CD4-positive, alpha-beta T cell treated with Interferon gamma for 1 hour (primary cell): ENCODE results near the gene ARFRP1.

Experiments
- DNase-seq: peaks from one replicate; pipeline ENCODE4 v3.0.0-alpha.2; 2020

The ARFRP1 gene

DNA sequence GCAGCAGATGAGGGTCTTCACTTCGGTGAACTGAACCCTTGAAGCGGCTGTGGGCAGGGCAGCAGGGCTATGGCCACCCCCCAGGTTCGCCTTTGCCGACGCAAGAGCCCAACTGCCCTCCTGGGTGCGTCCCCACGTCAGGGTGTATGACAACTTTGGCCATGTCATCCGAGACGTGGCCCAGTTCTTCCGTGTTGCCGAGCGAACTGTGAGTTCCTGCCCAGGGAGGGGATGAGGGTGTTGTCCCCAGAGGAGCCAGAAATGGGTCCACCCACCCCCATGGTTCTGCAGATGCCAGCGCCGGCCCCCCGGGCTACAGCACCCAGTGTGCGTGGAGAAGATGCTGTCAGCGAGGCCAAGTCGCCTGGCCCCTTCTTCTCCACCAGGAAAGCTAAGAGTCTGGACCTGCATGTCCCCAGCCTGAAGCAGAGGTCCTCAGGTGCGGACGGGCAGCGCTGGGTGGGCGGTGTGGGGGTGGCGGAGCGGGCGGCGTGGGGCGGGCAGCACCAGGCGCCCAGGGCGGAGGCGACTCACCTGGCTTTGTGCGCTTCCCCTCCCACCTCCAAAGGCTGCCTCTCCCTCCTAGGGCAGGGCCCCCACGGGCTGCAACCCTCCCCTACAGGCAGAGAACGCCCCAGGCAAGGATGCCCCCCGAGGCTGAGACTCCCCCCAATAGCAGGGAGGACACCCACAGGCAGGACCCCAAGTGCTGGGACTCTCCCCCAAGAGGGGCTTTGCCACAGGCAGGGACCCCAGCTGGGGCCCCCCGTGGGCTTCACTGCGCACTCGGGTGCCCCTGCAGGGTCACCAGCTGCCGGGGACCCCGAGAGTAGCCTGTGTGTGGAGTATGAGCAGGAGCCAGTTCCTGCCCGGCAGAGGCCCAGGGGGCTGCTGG, 17.5 kb downstream of the ARFRP1 start:
- DNase-seq: no peak

DNA sequence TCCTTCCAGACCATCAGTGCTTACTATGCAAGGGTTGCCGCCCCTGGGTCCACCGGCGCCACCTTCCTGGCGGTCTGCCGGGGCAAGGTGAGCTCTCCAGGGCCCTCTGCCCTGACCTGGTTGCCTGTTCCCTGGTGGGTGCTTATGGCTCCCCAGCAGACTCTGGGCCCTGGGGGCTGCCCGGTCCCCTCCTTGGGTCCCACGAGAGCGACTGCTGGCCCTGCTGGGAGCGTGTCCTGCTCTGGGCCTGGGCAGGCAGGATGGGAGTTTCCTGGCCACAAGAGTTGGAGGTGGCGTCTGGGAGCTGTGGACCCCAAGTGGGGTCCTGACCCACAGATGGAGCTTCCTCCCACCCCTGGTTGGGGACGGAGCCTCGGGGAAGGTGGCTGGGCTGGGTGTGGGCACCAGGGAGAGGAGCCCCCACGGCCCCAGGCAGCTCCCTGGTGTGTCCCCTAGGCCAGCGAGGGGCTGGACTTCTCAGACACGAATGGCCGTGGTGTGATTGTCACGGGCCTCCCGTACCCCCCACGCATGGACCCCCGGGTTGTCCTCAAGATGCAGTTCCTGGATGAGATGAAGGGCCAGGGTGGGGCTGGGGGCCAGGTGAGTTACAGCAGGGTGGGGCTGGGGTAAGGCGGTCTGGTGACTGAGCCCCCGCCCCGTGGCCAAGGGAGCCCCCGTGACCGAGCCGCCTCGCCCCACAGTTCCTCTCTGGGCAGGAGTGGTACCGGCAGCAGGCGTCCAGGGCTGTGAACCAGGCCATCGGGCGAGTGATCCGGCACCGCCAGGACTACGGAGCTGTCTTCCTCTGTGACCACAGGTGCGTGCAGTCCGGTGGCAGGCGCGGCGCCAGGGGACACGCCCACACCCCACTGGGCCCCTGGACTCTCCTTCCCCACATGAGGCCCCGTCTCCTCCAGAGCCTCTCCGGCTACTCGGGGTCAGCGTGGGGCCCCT, 18.5 kb downstream of the ARFRP1 start:
- no peak for DNase-seq

DNA sequence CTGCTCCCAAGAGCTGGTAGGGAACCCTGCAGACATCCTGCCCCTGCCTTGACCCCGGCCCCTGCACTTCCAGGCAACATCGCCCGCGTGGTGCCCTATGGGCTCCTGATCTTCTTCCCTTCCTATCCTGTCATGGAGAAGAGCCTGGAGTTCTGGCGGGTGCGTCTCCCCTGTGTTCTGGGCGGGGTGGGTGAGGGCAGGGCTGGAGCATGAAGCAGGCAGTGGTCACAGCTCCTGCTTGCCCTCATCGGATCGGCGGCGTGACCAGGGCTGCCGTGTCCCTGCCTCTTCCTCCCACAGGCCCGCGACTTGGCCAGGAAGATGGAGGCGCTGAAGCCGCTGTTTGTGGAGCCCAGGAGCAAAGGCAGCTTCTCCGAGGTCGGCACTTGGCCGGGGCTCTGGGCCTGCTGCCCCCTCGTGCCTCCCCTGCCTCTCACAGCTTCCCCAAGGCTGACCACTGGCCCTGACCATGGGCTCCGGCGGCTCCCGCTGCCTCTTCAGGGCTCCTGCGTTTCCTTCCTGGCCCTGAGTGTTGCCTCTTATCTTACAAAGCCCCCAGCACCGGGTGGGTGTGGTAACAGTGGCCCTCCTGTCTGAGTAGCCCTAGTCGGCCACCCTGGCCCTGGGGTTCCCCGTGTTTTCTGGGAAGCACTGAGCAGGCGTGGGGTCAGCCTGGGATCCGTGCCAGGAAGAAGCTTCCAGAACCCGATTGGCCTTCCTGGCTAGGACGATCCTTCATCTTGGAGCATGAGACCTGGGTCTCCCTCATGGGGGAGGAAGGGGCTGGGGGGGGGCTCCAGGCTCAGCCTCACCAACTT, 19.3 kb downstream of the ARFRP1 start:
- DNase-seq: no peak

DNA sequence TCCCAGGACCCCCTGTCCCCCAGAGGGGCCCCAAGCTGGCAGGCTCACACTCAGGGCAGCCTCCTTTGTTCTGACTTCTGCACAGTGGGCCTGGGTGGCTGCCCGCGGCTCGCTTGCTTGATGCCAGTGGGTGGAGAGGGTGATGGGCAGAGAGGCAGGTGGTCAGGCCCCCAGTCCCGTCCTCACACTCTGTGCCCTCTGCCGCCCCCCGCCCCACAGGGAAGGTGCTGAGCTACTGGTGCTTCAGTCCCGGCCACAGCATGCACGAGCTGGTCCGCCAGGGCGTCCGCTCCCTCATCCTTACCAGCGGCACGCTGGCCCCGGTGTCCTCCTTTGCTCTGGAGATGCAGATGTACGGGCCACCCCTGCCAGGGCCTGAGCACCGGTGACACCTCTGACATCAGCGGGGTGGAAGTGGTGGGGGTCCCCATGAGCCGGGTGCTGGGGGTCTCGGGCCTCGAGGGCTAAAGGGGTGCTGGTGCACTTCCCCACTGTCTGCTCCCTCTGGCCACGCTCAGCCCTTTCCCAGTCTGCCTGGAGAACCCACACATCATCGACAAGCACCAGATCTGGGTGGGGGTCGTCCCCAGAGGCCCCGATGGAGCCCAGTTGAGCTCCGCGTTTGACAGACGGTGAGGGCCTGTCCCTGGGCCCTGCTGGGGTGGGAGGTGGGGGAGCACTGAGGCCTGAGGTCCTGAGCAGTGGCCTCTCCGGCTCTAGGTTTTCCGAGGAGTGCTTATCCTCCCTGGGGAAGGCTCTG, 20.2 kb downstream of the ARFRP1 start:
- no peak for DNase-seq

DNA sequence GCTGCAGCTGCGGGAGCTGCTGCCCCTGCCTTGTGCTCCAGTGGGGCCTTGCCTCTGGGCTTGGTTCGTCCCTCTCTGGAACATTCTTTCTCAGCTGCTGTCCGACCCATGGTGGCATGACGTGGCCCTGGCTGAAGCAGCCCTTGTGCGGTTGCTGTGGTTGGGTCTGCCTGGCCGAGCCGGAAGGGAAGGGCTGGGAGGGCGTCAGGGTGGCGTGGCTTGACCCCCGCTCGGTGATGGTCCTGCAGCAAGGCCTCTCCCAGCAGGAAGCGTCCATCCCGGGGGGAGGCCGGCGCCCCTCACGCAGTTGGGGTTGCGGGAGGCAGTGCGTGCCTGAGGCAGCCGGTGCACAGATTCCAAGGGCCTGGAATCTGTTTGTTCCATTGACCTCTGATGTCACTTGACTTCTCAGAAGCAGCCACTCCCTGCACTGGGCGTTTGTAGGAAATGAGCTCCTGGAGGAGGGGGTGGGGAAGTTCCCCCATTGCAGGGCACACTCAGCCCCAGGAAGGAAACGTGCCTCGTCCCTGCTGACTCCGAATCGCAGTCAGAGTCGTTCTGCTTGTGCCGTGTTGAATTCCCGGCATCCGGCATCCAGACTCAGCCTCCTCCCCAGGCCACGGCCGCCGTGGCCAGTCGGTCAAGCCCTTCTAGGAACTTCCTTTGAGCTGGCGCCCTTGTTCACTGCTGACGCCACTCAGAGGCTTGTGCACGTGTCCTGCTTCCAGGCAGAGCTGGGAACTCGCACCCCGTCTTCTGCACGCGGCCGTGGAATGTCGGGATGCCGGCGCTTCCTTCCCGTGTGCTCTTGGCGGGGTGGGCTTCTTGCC, 21.1 kb downstream of the ARFRP1 start:
- DNase-seq: peak; percentile 83

DNA sequence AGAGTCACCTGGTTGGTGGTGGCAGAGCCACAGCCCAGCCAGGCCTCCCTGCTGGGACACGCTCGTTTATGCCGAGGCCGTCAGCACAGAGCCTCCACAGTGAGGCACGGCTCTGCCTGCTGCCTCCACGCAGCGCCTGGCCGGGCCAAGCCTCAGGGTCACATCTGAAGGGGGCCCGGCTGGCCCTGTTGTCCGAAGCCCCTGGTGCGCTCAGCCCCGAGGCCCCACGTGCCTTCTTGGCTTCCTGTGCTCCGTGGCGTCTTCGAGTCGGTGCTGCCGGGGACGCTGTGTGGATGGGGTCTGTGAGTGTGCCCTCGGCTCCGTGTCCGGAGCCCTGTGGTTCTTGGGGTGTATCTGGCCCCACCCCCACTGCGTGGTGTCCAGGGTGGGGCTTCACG, 21.7 kb downstream of the ARFRP1 start:
- no peak for DNase-seq

DNA sequence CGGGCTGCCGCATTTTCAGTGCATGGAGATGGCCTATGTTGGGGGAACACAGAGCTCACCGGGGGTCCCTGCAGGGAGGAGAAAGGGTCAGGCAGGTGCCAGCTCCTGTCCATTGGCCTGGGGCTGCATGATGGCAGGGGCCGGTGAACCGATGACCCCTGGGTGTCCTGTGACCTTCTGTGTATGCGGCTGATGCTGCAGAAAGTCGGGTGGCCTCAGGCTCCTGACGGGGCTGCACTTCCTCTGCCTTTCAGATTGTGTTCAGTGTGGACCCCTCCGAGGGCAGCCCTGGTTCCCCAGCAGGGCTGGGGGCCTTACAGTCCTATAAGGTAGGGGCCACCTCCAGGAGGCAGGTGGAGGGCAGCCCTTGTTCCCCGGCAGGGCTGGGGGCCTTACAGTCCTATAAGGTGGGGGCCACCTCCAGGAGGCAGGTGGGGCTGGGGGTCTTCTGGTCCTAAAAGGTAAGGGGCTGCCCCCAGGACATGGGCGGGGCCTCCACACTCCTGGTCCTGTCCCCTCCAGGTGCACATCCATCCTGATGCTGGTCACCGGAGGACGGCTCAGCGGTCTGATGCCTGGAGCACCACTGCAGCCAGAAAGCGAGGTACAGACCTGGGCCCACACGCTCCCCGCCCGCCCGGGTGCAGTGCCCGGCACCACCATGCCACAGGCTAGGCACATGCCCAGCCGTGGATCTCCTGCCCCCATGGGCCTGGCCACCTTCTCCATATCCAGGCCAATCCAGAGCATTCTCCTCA, 22.3 kb downstream of the ARFRP1 start:
- DNase-seq: no peak

DNA sequence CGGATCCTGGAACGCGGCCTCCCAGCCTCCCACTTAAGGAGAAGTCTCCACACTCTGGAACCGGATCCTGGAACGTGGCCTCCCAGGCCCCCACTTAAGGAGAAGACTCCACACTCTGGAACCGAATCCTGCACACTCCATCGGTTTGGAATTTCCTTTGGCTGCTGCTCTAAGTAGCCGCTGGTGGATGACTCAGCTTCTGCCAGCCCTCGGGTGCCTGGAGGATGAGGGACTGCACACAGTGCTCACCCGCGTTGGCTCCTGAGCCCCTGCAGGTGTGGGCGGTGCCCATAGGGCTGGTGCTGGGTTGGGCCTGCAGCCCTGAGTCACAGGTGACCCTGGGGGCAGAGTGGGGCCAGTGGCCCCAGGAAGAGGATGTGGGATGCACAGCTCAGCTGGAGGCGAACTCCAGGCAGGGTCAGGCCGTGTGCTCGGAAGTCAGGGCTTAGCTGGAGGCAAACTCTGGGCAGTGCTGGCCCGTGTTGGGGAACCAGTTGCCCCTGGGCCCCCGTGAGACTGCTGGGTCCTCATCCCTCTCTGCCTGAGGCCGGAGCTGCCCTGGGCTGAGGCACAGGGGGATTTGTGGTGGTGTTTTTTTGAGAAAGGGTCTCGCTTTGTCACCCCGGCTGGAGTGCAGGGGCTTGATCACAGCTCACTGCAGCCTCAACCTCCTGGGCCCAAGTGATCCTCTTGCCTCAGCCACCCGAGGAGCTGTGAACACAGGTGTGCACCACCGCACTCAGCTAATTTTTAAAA, 25.2 kb downstream of the ARFRP1 start:
- no peak for DNase-seq

DNA sequence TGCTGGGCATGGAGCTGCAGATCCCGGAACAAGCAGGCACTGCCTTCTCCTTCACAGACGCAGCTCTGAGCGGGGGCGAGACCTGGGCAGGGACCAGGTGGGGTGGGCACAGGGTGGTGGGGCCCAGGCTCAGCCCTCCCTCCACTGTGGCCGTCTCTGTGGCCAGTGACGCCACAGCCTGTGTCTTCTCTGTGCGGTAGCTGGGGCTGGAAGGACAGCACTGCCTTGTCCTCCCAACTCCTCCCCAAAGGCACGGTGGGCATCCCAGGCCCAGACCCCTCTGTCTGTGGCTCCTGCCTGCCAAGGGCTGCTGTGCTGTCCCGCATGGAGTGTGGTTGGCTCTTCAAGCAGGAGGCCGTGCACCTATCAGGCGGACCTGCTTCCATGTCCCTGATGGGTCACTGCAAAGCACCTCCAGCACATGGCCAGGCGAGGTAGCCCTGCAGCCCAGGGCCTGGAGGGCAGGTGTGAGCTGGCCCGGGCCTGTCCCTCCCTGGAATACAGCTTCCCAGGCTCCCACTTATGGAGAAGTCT, 26.1 kb downstream of the ARFRP1 start:
- no peak for DNase-seq

DNA sequence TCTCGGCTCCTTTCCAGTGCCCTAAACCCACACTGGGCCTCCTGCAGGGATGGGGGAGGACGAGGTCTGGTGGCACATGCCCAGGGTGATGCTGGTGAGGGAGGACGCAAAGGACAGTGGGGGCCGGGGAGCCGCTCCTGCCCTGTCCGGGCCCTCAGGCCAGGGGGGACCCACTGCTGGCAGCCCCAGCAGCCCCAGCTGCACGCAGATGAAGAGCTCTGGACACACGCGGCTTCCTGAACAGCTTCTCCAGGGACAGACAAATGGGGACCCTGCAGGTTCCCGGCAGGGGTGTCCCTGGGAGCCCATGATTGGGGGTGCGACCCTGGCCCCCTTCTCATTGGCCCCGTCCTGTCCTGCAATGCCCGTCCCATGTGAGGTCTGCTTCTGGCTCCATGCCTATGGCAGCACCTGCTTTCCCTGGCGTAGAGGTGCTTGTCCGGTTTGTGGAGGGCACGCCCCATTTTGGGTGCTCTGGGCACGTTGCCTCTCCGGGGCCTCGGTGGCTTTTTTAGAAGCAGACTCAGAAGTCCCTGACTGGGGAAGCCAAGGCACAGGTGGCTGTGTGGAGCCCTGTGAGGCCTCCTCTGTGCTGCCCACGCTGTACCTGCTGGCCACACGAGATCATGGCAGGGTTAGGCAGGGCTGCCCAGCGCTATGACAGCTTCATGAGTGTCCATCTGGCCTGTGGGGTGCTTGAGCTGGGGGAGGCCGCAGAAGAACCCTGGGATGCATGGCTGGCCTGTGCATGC, 26.7 kb downstream of the ARFRP1 start:
- DNase-seq: no peak

DNA sequence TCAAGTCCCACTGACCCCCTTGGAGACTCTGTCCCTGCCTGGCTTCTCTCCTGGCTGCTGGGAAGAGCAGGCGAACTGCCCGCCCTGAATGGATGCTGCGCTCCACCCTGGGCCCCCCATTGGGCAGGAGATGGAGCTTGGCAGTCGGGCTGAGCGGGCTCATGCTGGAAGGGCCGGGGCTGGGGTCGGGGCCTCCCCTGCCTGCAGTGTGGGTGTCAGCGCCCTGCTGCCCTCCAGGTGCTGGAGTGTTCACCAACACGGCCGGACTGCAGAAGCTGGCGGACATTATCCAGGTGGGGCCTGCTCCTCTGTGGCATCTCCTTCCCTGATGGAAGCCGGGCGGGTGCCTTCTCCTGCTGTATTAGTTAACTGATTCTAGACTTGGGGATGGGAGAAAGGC, 27.3 kb downstream of the ARFRP1 start:
- no peak for DNase-seq

DNA sequence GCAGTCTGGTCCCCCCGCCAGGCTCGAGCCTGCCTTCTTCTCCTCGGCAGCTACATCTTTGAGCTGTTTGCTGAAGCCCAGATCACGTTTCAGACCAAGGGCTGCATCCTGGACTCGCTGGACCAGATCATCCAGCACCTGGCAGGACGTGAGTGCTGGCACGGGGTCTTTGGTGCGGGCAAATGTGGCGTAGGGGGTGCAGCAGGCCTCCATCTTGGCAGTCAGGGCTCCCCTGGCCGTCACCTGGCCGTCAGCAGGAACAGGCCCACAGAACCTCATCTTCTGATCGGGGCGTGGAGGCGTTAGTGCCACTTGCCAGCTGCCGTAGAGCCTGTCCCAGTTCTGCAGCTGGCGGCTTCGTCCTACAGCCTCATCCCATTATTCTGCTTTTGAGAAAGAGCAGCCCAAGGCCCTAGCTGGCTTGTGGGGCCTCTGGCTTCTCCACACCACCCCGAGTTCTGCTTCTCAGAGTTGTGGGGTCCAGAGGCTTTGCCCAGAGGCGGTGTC, 27.9 kb downstream of the ARFRP1 start:
- DNase-seq: no peak

DNA sequence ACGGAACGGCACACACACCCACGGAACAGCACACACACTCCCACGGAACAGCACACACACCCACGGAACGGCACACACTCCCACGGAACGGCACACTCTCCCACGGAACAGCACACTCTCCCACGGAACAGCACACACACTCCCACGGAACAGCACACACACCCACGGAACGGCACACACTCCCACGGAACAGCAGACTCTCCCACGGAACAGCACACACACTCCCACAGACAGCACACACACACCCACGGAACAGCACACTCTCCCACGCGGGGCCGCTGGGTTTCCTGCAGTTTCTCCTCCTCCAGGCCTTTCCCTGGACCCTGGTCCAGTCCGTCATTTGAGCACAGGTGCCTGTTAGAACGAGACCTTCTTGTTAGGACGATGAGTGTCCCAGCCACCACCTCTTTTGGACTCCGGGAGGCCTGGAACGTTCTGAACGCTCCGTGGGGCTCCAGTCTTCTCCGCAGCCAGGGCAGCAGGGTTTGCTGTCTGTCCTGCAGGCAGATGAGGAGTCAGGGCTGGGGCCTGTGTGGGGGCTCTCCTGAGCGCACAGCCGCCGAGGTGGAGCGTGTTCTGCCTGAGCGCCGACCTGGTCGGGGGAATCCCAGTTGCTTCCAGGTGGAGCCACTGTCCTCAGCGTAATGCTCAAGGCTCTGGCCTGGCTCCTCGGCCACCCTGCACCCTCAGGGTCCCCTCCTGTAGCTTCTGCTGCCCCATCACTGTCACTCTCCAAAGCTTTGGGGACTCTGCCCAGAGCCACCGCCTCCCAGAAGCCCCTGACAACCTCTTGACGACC, 28.9 kb downstream of the ARFRP1 start:
- DNase-seq: no peak

DNA sequence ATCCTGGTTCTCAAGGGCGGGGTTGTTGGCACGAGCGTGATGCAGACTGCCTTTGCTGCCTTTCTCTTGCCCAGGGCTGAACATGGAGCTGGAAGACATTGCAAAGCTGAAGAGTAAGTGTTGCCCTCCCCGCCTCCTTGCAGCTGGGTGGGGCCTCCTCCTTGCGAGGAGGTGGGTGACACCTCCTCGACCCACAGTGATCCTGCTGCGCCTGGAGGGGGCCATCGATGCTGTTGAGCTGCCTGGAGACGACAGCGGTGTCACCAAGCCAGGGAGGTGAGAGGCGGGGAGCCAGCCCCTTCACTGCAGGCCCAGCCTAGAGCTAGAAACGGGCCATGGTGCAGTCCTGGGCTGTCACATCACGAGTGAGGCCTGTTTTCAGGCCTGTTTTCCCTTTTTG, 29.7 kb downstream of the ARFRP1 start:
- DNase-seq: no peak

DNA sequence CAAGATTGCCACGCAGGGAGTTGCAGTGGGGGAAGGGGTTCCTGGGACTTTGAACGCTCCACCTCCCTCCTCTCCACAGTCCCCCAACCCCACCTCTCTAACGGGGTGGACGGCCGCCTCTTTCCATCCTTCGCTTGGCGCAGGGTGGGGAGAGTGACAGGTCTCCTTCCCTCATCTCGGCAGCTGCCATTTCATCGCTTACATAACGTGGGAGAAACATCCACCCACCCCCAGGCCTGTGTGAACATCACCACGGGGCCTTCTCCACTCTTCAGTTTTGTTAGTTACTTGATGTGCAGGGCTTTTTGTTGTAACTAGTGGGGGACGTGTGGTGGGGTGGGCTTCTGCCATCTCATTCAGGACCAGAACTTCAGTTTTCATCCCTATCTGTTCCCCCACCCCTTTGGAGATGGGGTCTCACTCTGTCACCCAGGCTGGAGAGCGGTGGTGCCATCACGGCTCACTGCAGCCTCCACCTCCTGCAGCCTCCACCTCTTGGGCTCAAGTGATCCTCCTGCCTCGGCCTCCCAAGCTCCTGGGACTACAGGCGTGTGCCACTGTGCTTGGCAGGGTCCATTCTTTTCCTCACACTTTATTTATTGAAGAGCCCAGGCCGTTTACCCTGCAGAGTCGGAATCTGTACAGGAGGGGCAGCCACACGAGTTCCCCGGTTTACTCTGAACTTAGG, 32.0 kb downstream of the ARFRP1 start:
- DNase-seq: no peak

DNA sequence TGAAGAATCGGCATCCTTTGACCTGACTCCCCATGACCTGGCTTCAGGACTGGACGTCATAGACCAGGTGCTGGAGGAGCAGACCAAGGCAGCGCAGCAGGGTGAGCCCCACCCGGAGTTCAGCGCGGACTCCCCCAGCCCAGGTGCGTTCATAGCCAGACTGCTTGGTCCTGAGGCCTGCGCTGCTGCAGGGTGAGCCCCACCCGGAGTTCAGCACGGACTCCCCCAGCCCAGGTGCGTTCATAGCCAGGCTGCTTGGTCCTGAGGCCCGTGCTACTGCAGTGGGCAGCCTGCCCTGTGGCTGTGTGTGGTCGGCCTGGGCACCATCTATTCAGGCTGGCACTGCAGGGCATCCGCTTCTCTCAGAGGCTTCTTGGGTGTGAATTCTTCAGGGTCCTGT, 33.8 kb downstream of the ARFRP1 start:
- DNase-seq: no peak

DNA sequence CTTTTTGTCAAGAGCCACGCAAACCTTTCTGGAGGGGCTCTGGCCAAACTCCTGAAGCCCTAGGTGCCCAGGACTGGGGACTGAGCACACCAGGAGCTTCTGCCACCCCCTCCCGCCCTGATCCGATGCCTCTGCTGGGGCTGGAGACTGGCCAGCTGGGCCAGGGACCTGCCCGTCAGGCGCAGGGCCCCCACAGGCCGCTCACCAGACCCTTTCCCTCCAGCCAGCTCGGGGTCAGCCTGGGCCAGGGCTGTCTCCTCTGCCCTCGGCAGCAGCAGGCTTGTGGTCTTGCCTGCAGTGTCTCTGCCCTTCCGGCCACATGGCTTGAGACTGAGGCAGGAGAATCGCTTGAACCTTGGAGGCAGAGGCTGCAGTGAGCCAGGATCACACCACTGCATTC, 35.1 kb downstream of the ARFRP1 start:
- DNase-seq: no peak
